MM.1S (cell line): ENCODE measurements around the gene KCNK2.

Source experiments
- DNase-seq: peaks from one replicate; pipeline ENCODE4 v3.0.0-alpha.2; 2015
- H2AFZ ChIP-seq: fragments of 300-600 bp; sonication (generic); 2 replicates; pipeline ENCODE4 v1.6.0; 2016; ENCODE audit warnings: antibody characterized with exemption, low read length
- H3F3A ChIP-seq: fragments of 300-600 bp; sonication (generic); 2 replicates; pipeline ENCODE4 v1.6.1; 2016; ENCODE audit warnings: mild to moderate bottlenecking, antibody characterized with exemption, low read length, moderate library complexity, mixed read lengths; ENCODE audit not compliant: insufficient read depth
- H3K27ac ChIP-seq: fragments of 300-600 bp; sonication (generic); 2 replicates; pipeline ENCODE4 v1.5.1; 2016; ENCODE audit warnings: mild to moderate bottlenecking, low read length
- H3K27me3 ChIP-seq: fragments of 300-600 bp; sonication (generic); replicated peaks from 2 replicates; pipeline ENCODE4 v1.6.0; 2016; ENCODE audit warnings: low read length; ENCODE audit not compliant: insufficient read depth
- H3K36me3 ChIP-seq: fragments of 300-600 bp; sonication (generic); replicated peaks from 2 replicates; pipeline ENCODE4 v1.6.1; 2016; ENCODE audit warnings: mild to moderate bottlenecking, low read length, mixed read lengths; ENCODE audit not compliant: insufficient read depth
- H3K4me1 ChIP-seq: fragments of 300-600 bp; sonication (generic); 2 replicates; pipeline ENCODE4 v1.6.1; 2016; ENCODE audit warnings: low read length, mixed read lengths
- H3K4me2 ChIP-seq: fragments of 300-600 bp; sonication (generic); 2 replicates; pipeline ENCODE4 v1.6.0; 2016; ENCODE audit warnings: low read depth, low read length
- H3K4me3 ChIP-seq: fragments of 300-600 bp; sonication (generic); 2 replicates; pipeline ENCODE4 v1.5.1; 2016; ENCODE audit warnings: low read length, mixed read lengths
- H3K79me2 ChIP-seq: fragments of 300-600 bp; sonication (generic); 2 replicates; pipeline ENCODE4 v1.6.1; 2016; ENCODE audit warnings: mixed run types, low read length, mixed read lengths
- H3K9ac ChIP-seq: fragments of 300-600 bp; sonication (generic); 2 replicates; pipeline ENCODE4 v1.6.1; 2016; ENCODE audit warnings: low read length, mixed read lengths
- H3K9me2 ChIP-seq: fragments of 300-600 bp; sonication (generic); replicated peaks from 2 replicates; pipeline ENCODE4 v1.6.1; 2016; ENCODE audit warnings: mild to moderate bottlenecking, low read length, mixed read lengths; ENCODE audit not compliant: insufficient read depth
- H3K9me3 ChIP-seq: fragments of 300-600 bp; sonication (generic); replicated peaks from 2 replicates; pipeline ENCODE4 v1.6.1; 2016; ENCODE audit warnings: mild to moderate bottlenecking, low read length, mixed read lengths; ENCODE audit not compliant: insufficient read depth
- H4K20me1 ChIP-seq: fragments of 300-600 bp; sonication (generic); 2 replicates; pipeline ENCODE4 v1.6.1; 2016; ENCODE audit warnings: mild to moderate bottlenecking, low read length, moderate library complexity, mixed read lengths; ENCODE audit not compliant: insufficient read depth
- CTCF ChIP-seq: fragments of 300-600 bp; sonication (generic); IDR thresholded peaks from 2 replicates; pipeline ENCODE4 v1.5.1; 2016; ENCODE audit warnings: antibody characterized with exemption, low read length, mixed read lengths
- EZH2 ChIP-seq: fragments of 300-600 bp; sonication (generic); optimal IDR thresholded peaks from 2 replicates; pipeline ENCODE3; 2017; ENCODE audit warnings: low read depth, mild to moderate bottlenecking, antibody characterized with exemption, low read length, mixed read lengths
- EZH2phosphoT487 ChIP-seq: fragments of 300-600 bp; sonication (generic); IDR thresholded peaks from 2 replicates; pipeline ENCODE4 v1.6.1; 2018; ENCODE audit warnings: antibody characterized with exemption, low read length

Gene KCNK2

GRCh38 chr1:215094381-215094780, 11.8 kb downstream of the KCNK2 start:
- H3K4me1 ChIP-seq = no peaks in the 10 kb centered on the region
- H3K79me2 ChIP-seq = no peaks in the 10 kb centered on the region
- no peak for DNase-seq
- H3K27ac ChIP-seq = no peak overlapping the region
- H3F3A ChIP-seq = no peaks in the 10 kb centered on the region
- no peak overlapping the region for H2AFZ ChIP-seq
- no peak overlapping the region for H3K9ac ChIP-seq
- H3K9me2 ChIP-seq = no peaks in the 10 kb centered on the region
- H3K4me3 ChIP-seq = no peak overlapping the region
- H3K4me2 ChIP-seq = no peak overlapping the region
- no peak for TF ChIP-seq EZH2
- TF ChIP-seq EZH2phosphoT487 = no peak
- no peak for TF ChIP-seq CTCF
- no peaks in the 10 kb centered on the region for H3K27me3 ChIP-seq
- H4K20me1 ChIP-seq = no peaks in the 10 kb centered on the region
- no peaks in the 10 kb centered on the region for H3K9me3 ChIP-seq
- no peaks in the 10 kb centered on the region for H3K36me3 ChIP-seq

- no peaks in the 10 kb centered on the region for H3K79me2 ChIP-seq
- no peak for DNase-seq
- H3F3A ChIP-seq = no peaks in the 10 kb centered on the region
Observed at GRCh38 chr1:215095524-215095923, 13.0 kb downstream of the KCNK2 start.

GRCh38 chr1:215101511-215101910, 19.0 kb downstream of the KCNK2 start:
- Histone ChIP-seq H3K9me2 (no peaks in the 10 kb centered on the region), H3K27ac (no peak overlapping the region), H3K9ac (no peak overlapping the region), H3F3A (no peaks in the 10 kb centered on the region), H3K79me2 (no peaks in the 10 kb centered on the region), H2AFZ (no peak overlapping the region), H3K36me3 (no peaks in the 10 kb centered on the region), H3K4me2 (no peak overlapping the region), H3K4me1 (no peaks in the 10 kb centered on the region), H4K20me1 (no peaks in the 10 kb centered on the region), H3K4me3 (no peak overlapping the region), H3K27me3 (no peaks in the 10 kb centered on the region), H3K9me3 (no peaks in the 10 kb centered on the region)
- TF ChIP-seq EZH2 (no peak), CTCF (no peak), EZH2phosphoT487 (no peak)
- DNase-seq = no peak

More at GRCh38 chr1:215095524-215095923, 13.0 kb downstream of the KCNK2 start:
- Histone ChIP-seq H3K36me3 (no peaks in the 10 kb centered on the region), H3K4me3 (no peak overlapping the region), H2AFZ (no peak overlapping the region), H3K9ac (no peak overlapping the region), H3K4me2 (no peak overlapping the region), H3K27ac (no peak overlapping the region), H3K9me3 (no peaks in the 10 kb centered on the region), H3K4me1 (no peaks in the 10 kb centered on the region), H4K20me1 (no peaks in the 10 kb centered on the region), H3K9me2 (no peaks in the 10 kb centered on the region), H3K27me3 (no peaks in the 10 kb centered on the region)
- TF ChIP-seq EZH2phosphoT487 (no peak), CTCF (no peak), EZH2 (no peak)
